Liver (tissue), 9 donors: ENCODE data around the gene LSM4. TPM values are rescaled to one million over a fixed set of nuclear protein-coding genes. Genes with fewer than 3 reads are reported as not detected.

Experiments
- DNase-seq: peaks from one replicate; pipeline ENCODE4 v3.0.0-alpha.2; 2017; ENCODE audit warnings: low spot score
- H3K27ac ChIP-seq, 2 donors: one replicate each; pipeline ENCODE4 v1.7.0; 2013; ENCODE audit warnings: inconsistent platforms in 2 of 2, low read length in 2 of 2, control low read depth in 1 of 2, low read depth in 1 of 2, mild to moderate bottlenecking in 1 of 2
- H3K27me3 ChIP-seq, 4 donors: one replicate each; pipeline versions ENCODE4 v1.6.1 to v1.7.0; 2013; ENCODE audit warnings: low read length in 3 of 4, inconsistent platforms in 1 of 4, mild to moderate bottlenecking in 1 of 4, moderate library complexity in 1 of 4; ENCODE audit not compliant: control insufficient read depth in 4 of 4, insufficient read depth in 4 of 4
- H3K36me3 ChIP-seq, 4 donors: one replicate each; pipeline versions ENCODE4 v1.6.1 to v1.7.0; 2013; ENCODE audit warnings: low read length in 3 of 4, mild to moderate bottlenecking in 3 of 4, low read depth in 1 of 4, moderate library complexity in 1 of 4; ENCODE audit not compliant: control insufficient read depth in 4 of 4, insufficient read depth in 3 of 4
- H3K4me1 ChIP-seq, 4 donors: one replicate each; pipeline versions ENCODE4 v1.6.1 to v1.7.0; 2013; ENCODE audit warnings: low read length in 3 of 4, mild to moderate bottlenecking in 3 of 4, moderate library complexity in 1 of 4; ENCODE audit not compliant: control insufficient read depth in 4 of 4, insufficient read depth in 4 of 4
- H3K4me3 ChIP-seq, 3 donors: one replicate each; pipeline versions ENCODE4 v1.6.1 to v1.7.0; 2013; ENCODE audit warnings: low read length in 3 of 3, control low read depth in 1 of 3, low read depth in 1 of 3, mild to moderate bottlenecking in 1 of 3
- H3K9ac ChIP-seq, 2 donors: one replicate each; pipeline ENCODE4 v1.7.0; 2013; ENCODE audit warnings: low read length in 2 of 2, mild to moderate bottlenecking in 2 of 2, moderate library complexity in 2 of 2, control low read depth in 1 of 2, low read depth in 1 of 2
- H3K9me3 ChIP-seq, 4 donors: one replicate each; pipeline versions ENCODE4 v1.6.1 to v1.7.0; 2013; ENCODE audit warnings: low read length in 3 of 4; ENCODE audit not compliant: control insufficient read depth in 4 of 4
- ATF3 ChIP-seq: IDR thresholded peaks from 2 replicates; pipeline ENCODE4 v1.6.1; 2016; ENCODE audit warnings: antibody characterized with exemption
- EGR1 ChIP-seq, 2 donors: IDR thresholded peaks; 2 replicates each; pipeline ENCODE4 v1.6.1; 2016 to 2018; ENCODE audit warnings: antibody characterized with exemption in 2 of 2, low read depth in 2 of 2
- FOXA1 ChIP-seq: IDR thresholded peaks from 2 replicates; pipeline ENCODE4 v1.6.1; 2016; ENCODE audit warnings: antibody characterized with exemption
- FOXA2 ChIP-seq: IDR thresholded peaks from 2 replicates; pipeline ENCODE4 v1.6.1; 2016; ENCODE audit warnings: antibody characterized with exemption
- GABPA ChIP-seq, 2 donors: IDR thresholded peaks in 1 of 2; conservative IDR thresholded peaks in 1 of 2; 2 replicates each; pipeline ENCODE4 v1.6.1; 2016; ENCODE audit warnings: antibody characterized with exemption in 2 of 2, mild to moderate bottlenecking in 1 of 2, moderate library complexity in 1 of 2
- HNF4A ChIP-seq, 2 donors: conservative IDR thresholded peaks; 2 replicates each; pipeline ENCODE4 v1.6.1; 2016; ENCODE audit warnings: antibody characterized with exemption in 2 of 2, mild to moderate bottlenecking in 2 of 2
- HNF4G ChIP-seq: IDR thresholded peaks from 2 replicates; pipeline ENCODE4 v1.6.1; 2016; ENCODE audit warnings: antibody characterized with exemption
- JUND ChIP-seq, 2 donors: IDR thresholded peaks; 2 replicates each; pipeline ENCODE4 v1.6.1; 2016; ENCODE audit warnings: antibody characterized with exemption in 2 of 2
- MAX ChIP-seq: IDR thresholded peaks from 2 replicates; pipeline ENCODE4 v1.6.1; 2016; ENCODE audit warnings: antibody characterized with exemption
- NR2F2 ChIP-seq: IDR thresholded peaks from 2 replicates; pipeline ENCODE4 v1.6.1; 2016; ENCODE audit warnings: antibody characterized with exemption
- RAD21 ChIP-seq, 2 donors: IDR thresholded peaks; 2 replicates each; pipeline ENCODE4 v1.6.1; 2016; ENCODE audit warnings: antibody characterized with exemption in 2 of 2, mild to moderate bottlenecking in 2 of 2
- RXRA ChIP-seq, 2 donors: IDR thresholded peaks; 2 replicates each; pipeline ENCODE4 v1.6.1; 2017 to 2018; ENCODE audit warnings: antibody characterized with exemption in 2 of 2, mild to moderate bottlenecking in 1 of 2
- SP1 ChIP-seq: IDR thresholded peaks from 2 replicates; pipeline ENCODE4 v1.6.1; 2018; ENCODE audit warnings: antibody characterized with exemption, mild to moderate bottlenecking
- TAF1 ChIP-seq: conservative IDR thresholded peaks from 2 replicates; pipeline ENCODE4 v1.6.1; 2016; ENCODE audit warnings: antibody characterized with exemption, mild to moderate bottlenecking
- ZBTB33 ChIP-seq: IDR thresholded peaks from 2 replicates; pipeline ENCODE4 v1.6.1; 2016; ENCODE audit warnings: antibody characterized with exemption
- WGBS: extraction: QIAGEN DNeasy Blood & Tissue Kit; methylation state at CpG from one replicate; pipeline ENCODE4 v1.1.7; 2013; 5-methylcytosine and 5-hydroxymethylcytosine counted together
- polyA plus RNA-seq, 2 donors: library from polyadenylated mRNA; stranded (reverse) in 1 of 2; unstranded in 1 of 2; fragments of 200-250 nt in 1 of 2; fragments of >200 nt in 1 of 2; fragmentation: Nextera tagmentation in 1 of 2; extraction: Ambion mirVana in 1 of 2; gene quantifications; one replicate each; pipeline versions ENCODE4 v1.2.1 to v1.2.3, GENCODE V29; 2013 to 2015
- total RNA-seq, 2 donors: library from RNA; depleted of rRNA; stranded (reverse); fragments of >200 nt; gene quantifications; one replicate each; pipeline ENCODE4 v1.2.3, GENCODE V29; 2014
- TF ChIP-seq, protein P1 (sequence below): IDR thresholded peaks from 2 replicates; pipeline ENCODE4 v1.6.1; 2016; ENCODE audit warnings: antibody characterized with exemption, mild to moderate bottlenecking
- TF ChIP-seq, protein P2 (sequence below): fragments of 150-350 bp; IDR thresholded peaks from 2 replicates; pipeline ENCODE4 v1.5.1; 2017; ENCODE audit warnings: improper control_type of control experiment, low read depth, low read length; ENCODE audit not compliant: missing input control
- donor health status: healthy.
- donor health status: healthy.
- donor health status: healthy.
- donor health status: healthy.
- donor health status: healthy.

The LSM4 gene
- total and polyA plus RNA-seq, 4 donors: 42.4 to 100 (median 75.1) TPM

GRCh38 chr19:18264971-18265540 lies 57.8 kb downstream of the LSM4 start:
- Histone ChIP-seq H3K36me3 (peaks cover 0 to 35% (median 8%) of the 10 kb centered on the region in 4 donors), H3K9me3 (no peaks in the 10 kb centered on the region), H3K4me1 (no peaks in the 10 kb centered on the region), H3K27me3 (no peaks in the 10 kb centered on the region), H3K4me3 (no peak overlapping the region), H3K9ac (no peak overlapping the region), H3K27ac (no peak overlapping the region)
- TF ChIP-seq TAF1 (no peak), EGR1 (IDR thresholded peaks at IDR 0.05; ENCODE audit: low read depth in 2 of 2) (no peak), JUND (IDR thresholded peaks at IDR 0.05) (no peak), RAD21 (IDR thresholded peaks at IDR 0.05) (no peak), GABPA (IDR thresholded peaks at IDR 0.05 in 1 of 2, conservative IDR thresholded peaks at IDR 0.05 in 1 of 2) (no peak), NR2F2 (no peak), ZBTB33 (no peak), ATF3 (no peak), HNF4G (no peak), MAX (no peak), HNF4A (conservative IDR thresholded peaks at IDR 0.05) (no peak), RXRA (IDR thresholded peaks at IDR 0.05) (no peak), FOXA1 (no peak), FOXA2 (no peak), SP1 (no peak)
- TF ChIP-seq, protein P1, sequence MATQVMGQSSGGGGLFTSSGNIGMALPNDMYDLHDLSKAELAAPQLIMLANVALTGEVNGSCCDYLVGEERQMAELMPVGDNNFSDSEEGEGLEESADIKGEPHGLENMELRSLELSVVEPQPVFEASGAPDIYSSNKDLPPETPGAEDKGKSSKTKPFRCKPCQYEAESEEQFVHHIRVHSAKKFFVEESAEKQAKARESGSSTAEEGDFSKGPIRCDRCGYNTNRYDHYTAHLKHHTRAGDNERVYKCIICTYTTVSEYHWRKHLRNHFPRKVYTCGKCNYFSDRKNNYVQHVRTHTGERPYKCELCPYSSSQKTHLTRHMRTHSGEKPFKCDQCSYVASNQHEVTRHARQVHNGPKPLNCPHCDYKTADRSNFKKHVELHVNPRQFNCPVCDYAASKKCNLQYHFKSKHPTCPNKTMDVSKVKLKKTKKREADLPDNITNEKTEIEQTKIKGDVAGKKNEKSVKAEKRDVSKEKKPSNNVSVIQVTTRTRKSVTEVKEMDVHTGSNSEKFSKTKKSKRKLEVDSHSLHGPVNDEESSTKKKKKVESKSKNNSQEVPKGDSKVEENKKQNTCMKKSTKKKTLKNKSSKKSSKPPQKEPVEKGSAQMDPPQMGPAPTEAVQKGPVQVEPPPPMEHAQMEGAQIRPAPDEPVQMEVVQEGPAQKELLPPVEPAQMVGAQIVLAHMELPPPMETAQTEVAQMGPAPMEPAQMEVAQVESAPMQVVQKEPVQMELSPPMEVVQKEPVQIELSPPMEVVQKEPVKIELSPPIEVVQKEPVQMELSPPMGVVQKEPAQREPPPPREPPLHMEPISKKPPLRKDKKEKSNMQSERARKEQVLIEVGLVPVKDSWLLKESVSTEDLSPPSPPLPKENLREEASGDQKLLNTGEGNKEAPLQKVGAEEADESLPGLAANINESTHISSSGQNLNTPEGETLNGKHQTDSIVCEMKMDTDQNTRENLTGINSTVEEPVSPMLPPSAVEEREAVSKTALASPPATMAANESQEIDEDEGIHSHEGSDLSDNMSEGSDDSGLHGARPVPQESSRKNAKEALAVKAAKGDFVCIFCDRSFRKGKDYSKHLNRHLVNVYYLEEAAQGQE: no peak
- TF ChIP-seq, protein P2, sequence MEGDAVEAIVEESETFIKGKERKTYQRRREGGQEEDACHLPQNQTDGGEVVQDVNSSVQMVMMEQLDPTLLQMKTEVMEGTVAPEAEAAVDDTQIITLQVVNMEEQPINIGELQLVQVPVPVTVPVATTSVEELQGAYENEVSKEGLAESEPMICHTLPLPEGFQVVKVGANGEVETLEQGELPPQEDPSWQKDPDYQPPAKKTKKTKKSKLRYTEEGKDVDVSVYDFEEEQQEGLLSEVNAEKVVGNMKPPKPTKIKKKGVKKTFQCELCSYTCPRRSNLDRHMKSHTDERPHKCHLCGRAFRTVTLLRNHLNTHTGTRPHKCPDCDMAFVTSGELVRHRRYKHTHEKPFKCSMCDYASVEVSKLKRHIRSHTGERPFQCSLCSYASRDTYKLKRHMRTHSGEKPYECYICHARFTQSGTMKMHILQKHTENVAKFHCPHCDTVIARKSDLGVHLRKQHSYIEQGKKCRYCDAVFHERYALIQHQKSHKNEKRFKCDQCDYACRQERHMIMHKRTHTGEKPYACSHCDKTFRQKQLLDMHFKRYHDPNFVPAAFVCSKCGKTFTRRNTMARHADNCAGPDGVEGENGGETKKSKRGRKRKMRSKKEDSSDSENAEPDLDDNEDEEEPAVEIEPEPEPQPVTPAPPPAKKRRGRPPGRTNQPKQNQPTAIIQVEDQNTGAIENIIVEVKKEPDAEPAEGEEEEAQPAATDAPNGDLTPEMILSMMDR: no peak
- WGBS: 96% methylated on average over 23 of the region's 23 CpGs
- no peak for DNase-seq
